ENCODE results near the gene ITFG1.

DNA sequence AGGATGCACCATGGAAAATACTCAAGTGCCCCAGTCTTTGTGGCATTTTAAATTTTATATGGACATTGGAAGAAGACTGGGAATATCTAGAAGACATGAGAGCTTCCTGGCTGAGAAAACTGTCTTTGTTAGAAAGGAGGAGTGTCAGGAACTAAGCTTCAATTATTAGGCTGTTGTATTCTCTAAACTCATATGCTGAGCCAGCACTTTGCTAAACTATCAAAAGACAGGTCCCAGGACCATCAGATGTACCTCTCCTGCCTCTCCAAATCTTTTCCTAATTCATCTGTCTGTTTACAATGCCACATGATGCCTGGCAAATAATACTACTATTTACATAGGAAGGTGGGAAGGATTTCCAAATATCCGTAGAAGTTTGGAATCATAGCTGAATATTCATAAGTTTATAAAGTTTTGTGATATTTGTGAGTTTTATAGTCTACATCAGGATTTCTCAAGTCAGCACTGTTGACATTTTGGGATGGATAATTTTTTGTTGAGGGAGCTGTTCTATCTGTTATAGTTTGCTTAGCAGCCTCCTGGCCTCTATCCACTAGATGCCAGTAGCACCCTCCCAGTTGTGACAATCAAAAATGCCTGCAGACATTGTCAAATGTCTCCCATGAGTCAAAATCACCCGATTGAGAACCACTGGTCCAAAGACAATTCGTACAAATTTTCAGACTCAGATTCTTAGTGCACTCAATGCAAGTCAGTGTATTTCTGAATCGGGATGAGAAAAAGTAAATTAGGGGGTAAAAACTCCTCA is 255.9 kb downstream of the ITFG1 start:
- TF ChIP-seq CTCF (IDR thresholded peaks at IDR 0.05) (no peak), POLR2A (IDR thresholded peaks at IDR 0.05) (no peak)

Measured in transverse colon (tissue), 3 donors.